Smooth muscle cell (in vitro differentiated cells): ENCODE results near the gene ZNF750. TPM values are rescaled to one million over a fixed set of nuclear protein-coding genes. Genes with fewer than 3 reads are reported as not detected.

Experiments
- DNase-seq: peaks from one replicate; lab custom pipeline; 2025; ENCODE audit not compliant: unreplicated experiment; lab: John Stamatoyannopoulos, UW
- H2AFZ ChIP-seq: fragments of 200-600 bp; sonication (generic); 2 replicates; pipeline ENCODE4 v1.6.0; 2016; ENCODE audit warnings: antibody characterized with exemption, low read depth, mild to moderate bottlenecking
- H3F3A ChIP-seq: fragments of 200-600 bp; sonication (generic); 2 replicates; pipeline ENCODE4 v1.6.0; 2017; ENCODE audit warnings: antibody characterized with exemption, low read depth
- H3K27ac ChIP-seq: fragments of 200-600 bp; sonication (generic); 2 replicates; pipeline ENCODE4 v1.5.1; 2016; ENCODE audit warnings: low read depth, mild to moderate bottlenecking
- H3K27me3 ChIP-seq: fragments of 200-600 bp; sonication (generic); 2 replicates; pipeline ENCODE4 v1.6.1; 2016; ENCODE audit warnings: low read depth, mild to moderate bottlenecking
- H3K36me3 ChIP-seq: fragments of 200-600 bp; sonication (generic); 2 replicates; pipeline ENCODE4 v1.5.1; 2016; ENCODE audit warnings: low read depth
- H3K4me1 ChIP-seq: fragments of 200-600 bp; sonication (generic); 2 replicates; pipeline ENCODE4 v1.5.1; 2016; ENCODE audit warnings: low read depth
- H3K4me2 ChIP-seq: fragments of 200-600 bp; sonication (generic); 2 replicates; pipeline ENCODE4 v1.6.0; 2016; ENCODE audit warnings: mild to moderate bottlenecking
- H3K4me3 ChIP-seq: fragments of 200-600 bp; sonication (generic); 2 replicates; pipeline ENCODE4 v1.5.1; 2016; ENCODE audit warnings: mild to moderate bottlenecking
- H3K79me2 ChIP-seq: fragments of 200-600 bp; sonication (generic); 2 replicates; pipeline ENCODE4 v1.6.0; 2016; ENCODE audit warnings: low read depth, mild to moderate bottlenecking
- H3K9ac ChIP-seq: fragments of 200-600 bp; sonication (generic); 2 replicates; pipeline ENCODE4 v1.6.0; 2016; ENCODE audit warnings: low read depth
- H3K9me3 ChIP-seq: fragments of 200-600 bp; sonication (generic); replicated peaks from 2 replicates; pipeline ENCODE4 v1.5.1; 2016; ENCODE audit warnings: low read depth
- H4K20me1 ChIP-seq: fragments of 200-600 bp; sonication (generic); 2 replicates; pipeline ENCODE4 v1.6.0; 2016; ENCODE audit warnings: low read depth
- WGBS: methylation state at CpG from one replicate; pipeline ENCODE4 v1.1.7; 2016; ENCODE audit warnings: low lambda C conversion rate; 5-methylcytosine and 5-hydroxymethylcytosine counted together
- polyA plus RNA-seq: library from polyadenylated mRNA; unstranded; fragments of >200 nt; fragmentation: Nextera tagmentation; extraction: Ambion mirVana; gene quantifications from 2 replicates; pipeline ENCODE4 v1.2.1, GENCODE V29; 2016
- total RNA-seq: library from RNA; depleted of rRNA; stranded (reverse); fragments of >200 nt; gene quantifications from 2 replicates; pipeline ENCODE4 v1.2.3, GENCODE V29; 2014
- TF ChIP-seq, protein P1 (sequence below): fragments of 200-600 bp; sonication (generic); IDR thresholded peaks from 2 replicates; pipeline ENCODE4 v1.5.1; 2017; ENCODE audit warnings: borderline replicate concordance, mild to moderate bottlenecking, antibody characterized with exemption; ENCODE audit not compliant: insufficient read depth, poor library complexity, severe bottlenecking

The ZNF750 gene
- total and polyA plus RNA-seq, 2 experiments from 2014 or later: 0.93 to 7.1 TPM

DNA sequence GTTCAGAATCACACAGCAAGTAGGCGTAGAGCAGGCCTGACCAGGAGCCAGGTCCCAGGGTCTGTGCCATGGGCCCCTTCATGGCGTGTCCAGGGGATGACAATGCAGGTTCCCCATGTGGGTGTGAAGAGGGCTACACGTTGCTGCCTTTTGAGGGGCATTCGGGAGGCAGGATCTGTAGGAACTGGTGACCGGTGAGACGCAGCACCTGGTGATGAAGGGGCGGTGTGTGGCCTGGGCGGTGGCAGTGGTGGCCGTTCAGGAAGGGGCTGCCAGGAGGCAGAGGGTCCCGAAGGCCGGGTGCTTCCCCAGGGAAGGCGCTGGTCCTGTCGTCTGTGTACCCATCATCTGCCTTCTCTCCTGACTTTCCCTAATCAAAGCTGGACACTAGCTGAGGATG, 34.6 kb downstream of the ZNF750 start:
- Histone ChIP-seq H3K27ac (no peak overlapping the region), H3K9ac (no peak overlapping the region), H3K9me3 (no peaks in the 10 kb centered on the region), H3K4me3 (no peak overlapping the region), H3K4me2 (no peak overlapping the region), H2AFZ (no peak overlapping the region), H3F3A (no peaks in the 10 kb centered on the region), H3K4me1 (no peaks in the 10 kb centered on the region), H3K36me3 (no peaks in the 10 kb centered on the region), H3K27me3 (no peaks in the 10 kb centered on the region), H4K20me1 (peaks cover 14% of the 10 kb centered on the region), H3K79me2 (no peaks in the 10 kb centered on the region)
- 97% methylated on average over 13 of the region's 13 CpGs for whole genome bisulfite sequencing
- DNase-seq: no peak
- TF ChIP-seq, protein P1, sequence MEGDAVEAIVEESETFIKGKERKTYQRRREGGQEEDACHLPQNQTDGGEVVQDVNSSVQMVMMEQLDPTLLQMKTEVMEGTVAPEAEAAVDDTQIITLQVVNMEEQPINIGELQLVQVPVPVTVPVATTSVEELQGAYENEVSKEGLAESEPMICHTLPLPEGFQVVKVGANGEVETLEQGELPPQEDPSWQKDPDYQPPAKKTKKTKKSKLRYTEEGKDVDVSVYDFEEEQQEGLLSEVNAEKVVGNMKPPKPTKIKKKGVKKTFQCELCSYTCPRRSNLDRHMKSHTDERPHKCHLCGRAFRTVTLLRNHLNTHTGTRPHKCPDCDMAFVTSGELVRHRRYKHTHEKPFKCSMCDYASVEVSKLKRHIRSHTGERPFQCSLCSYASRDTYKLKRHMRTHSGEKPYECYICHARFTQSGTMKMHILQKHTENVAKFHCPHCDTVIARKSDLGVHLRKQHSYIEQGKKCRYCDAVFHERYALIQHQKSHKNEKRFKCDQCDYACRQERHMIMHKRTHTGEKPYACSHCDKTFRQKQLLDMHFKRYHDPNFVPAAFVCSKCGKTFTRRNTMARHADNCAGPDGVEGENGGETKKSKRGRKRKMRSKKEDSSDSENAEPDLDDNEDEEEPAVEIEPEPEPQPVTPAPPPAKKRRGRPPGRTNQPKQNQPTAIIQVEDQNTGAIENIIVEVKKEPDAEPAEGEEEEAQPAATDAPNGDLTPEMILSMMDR: no peak

DNA sequence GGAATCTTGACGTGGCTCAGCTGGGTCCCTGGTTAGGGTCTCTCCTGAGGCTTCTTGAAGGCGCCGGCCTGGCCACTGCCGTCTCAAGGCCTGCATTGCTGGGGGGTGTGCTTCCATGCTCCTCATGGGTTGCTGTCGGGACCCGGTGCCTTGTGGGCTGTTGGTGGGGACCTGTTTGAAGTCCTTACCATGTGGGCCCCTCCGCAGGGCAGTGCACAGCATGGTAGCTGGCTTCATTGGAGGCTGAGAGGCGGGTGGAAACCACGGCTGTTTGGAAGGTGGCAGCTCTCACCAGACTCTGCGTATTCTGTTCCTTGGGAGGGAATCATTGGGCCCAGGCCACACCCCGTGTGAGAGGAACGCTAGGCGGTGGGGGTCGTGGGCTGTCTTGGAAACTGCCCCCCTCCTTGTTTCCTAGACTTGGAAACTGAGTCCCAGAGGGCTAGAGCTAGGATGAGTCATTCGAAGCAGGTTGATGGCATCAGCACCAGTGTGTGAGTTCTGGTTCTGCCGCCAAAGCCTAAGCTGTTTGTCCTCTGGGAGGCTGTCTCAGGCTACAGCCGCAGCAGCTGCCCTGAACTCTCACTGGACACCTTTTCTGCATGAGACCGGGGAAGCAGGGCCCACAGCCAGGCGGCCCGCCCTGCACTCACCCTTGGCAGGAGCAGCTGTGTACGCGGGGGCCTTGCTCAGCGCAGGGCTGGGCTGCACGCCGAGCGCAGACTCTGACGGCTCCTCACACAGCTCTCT, 35.2 kb downstream of the ZNF750 start:
- H3K9me3 ChIP-seq: no peaks in the 10 kb centered on the region
- no peaks in the 10 kb centered on the region for H3K27me3 ChIP-seq
- H3K9ac ChIP-seq: no peak overlapping the region
- H3K4me2 ChIP-seq: no peak overlapping the region
- no peak overlapping the region for H2AFZ ChIP-seq
- no peaks in the 10 kb centered on the region for H3K36me3 ChIP-seq
- H3F3A ChIP-seq: no peaks in the 10 kb centered on the region
- no peaks in the 10 kb centered on the region for H3K79me2 ChIP-seq
- TF ChIP-seq, protein P1: no peak
- WGBS: 93% methylated on average over 27 of the region's 27 CpGs
- H3K4me1 ChIP-seq: no peaks in the 10 kb centered on the region
- peaks cover 14% of the 10 kb centered on the region for H4K20me1 ChIP-seq
- DNase-seq: no peak
- H3K27ac ChIP-seq: no peak overlapping the region
- H3K4me3 ChIP-seq: no peak overlapping the region

DNA sequence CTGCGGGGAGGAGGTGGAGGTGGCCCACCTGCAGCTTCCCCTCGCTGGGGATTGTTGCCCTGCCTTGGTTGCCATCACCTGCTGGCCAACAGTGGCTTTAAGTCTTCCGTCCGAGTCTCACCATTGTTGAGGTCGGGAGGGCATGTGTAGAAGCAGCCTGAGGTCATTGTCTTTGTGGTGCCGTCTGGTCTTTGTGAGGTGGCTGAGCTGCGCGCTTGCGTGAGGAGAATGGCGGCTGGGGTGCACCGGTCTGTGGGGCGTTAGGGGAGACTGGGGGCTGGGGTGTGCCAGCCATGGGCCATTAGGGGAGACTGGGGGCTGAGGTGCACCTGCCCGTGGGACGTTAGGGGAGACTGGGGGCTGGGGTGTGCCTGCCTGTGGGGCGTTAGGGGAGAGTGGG, 36.2 kb downstream of the ZNF750 start:
- no peak overlapping the region for H3K9ac ChIP-seq
- no peaks in the 10 kb centered on the region for H3K4me1 ChIP-seq
- H3K36me3 ChIP-seq: no peaks in the 10 kb centered on the region
- TF ChIP-seq, protein P1: no peak
- no peaks in the 10 kb centered on the region for H3K79me2 ChIP-seq
- DNase-seq: no peak
- peaks cover 14% of the 10 kb centered on the region for H4K20me1 ChIP-seq
- H3K4me2 ChIP-seq: no peak overlapping the region
- H3F3A ChIP-seq: no peaks in the 10 kb centered on the region
- no peaks in the 10 kb centered on the region for H3K9me3 ChIP-seq
- 98% methylated on average over 15 of the region's 15 CpGs for WGBS
- no peak overlapping the region for H3K4me3 ChIP-seq
- H3K27me3 ChIP-seq: no peaks in the 10 kb centered on the region
- H3K27ac ChIP-seq: no peak overlapping the region
- H2AFZ ChIP-seq: no peak overlapping the region

DNA sequence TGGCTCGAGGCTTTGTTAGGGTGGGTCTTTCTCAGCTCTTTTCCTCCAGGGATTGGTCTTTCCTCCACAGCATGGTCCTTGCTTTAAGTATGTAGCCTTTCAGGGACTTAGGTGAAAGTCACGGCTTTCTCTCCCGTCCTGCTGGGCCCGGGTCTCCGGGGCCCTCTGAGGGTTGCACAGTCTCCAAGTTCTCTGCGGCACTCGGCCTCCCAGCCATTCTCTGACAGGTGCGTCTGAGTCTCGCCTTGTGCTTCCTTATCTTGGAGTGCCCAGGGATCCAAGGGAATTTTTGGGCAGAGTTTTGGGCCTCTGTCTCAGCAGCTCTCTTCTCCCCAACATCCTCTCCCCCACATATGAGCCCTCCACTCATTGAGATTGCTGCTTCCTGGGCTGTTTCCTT, 36.6 kb downstream of the ZNF750 start:
- Histone ChIP-seq H3K9ac (no peak overlapping the region), H3F3A (no peaks in the 10 kb centered on the region), H4K20me1 (peaks cover 14% of the 10 kb centered on the region), H3K79me2 (no peaks in the 10 kb centered on the region), H2AFZ (no peak overlapping the region), H3K36me3 (no peaks in the 10 kb centered on the region), H3K27me3 (no peaks in the 10 kb centered on the region), H3K4me1 (no peaks in the 10 kb centered on the region), H3K4me3 (no peak overlapping the region), H3K27ac (no peak overlapping the region), H3K4me2 (no peak overlapping the region), H3K9me3 (no peaks in the 10 kb centered on the region)
- no peak for DNase-seq
- TF ChIP-seq, protein P1: no peak
- 88% methylated on average over 9 of the region's 9 CpGs for WGBS
